HG03342 (cell line): Measurements from ENCODE around the gene PNPLA5.

Source experiments
- ATAC-seq: cut with Tn5 transposase; IDR thresholded peaks from one replicate; pipeline ENCODE4 v1.9.1; 2021; ENCODE audit warnings: mild to moderate bottlenecking, moderate library complexity; ENCODE audit not compliant: unreplicated experiment

The PNPLA5 gene

DNA sequence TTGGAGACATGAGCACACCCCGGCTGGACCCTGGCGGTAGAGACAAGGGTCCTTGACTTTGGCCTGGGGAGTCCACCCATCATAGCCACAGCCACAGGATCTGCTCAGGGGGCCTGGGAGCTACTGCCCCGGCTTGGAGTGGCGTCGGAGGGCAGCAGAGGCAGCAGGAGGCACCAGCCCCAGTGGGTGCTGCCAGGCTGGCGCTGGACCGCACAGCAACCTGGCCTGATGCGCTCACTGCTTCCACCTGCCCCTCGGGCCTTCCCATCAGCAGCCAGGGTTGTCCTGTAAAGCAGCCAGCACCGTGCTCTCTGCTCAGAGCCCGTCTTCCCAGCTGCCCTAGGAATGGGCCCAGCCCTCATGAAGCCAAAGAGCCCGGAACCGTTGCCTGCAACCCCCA lies 51.4 kb downstream of the PNPLA5 start:
- ATAC-seq: no peak

DNA sequence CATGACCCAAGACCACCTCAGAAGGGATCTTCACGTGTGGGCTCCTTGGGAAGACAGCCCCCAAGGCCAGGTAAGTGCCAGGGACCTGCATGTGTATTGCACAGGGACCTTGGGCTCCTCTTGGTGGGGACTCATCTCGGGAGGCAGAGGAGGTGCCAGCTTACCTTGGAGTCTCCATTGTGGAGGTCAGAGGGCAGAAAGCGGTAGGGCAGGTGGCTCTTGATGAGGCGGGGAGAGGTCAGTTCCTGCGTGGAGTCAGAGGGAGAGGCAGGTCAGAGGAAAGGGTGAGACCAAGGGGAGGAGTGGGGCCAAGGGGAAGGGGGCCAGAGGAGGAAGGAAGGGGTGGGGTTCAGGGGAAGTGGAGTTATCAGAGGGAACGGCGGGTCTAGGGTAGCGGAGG lies 52.0 kb downstream of the PNPLA5 start:
- ATAC-seq: no peak

GRCh38 chr22:43838571-43839307 lies 53.1 kb downstream of the PNPLA5 start:
- no peak for ATAC-seq

DNA sequence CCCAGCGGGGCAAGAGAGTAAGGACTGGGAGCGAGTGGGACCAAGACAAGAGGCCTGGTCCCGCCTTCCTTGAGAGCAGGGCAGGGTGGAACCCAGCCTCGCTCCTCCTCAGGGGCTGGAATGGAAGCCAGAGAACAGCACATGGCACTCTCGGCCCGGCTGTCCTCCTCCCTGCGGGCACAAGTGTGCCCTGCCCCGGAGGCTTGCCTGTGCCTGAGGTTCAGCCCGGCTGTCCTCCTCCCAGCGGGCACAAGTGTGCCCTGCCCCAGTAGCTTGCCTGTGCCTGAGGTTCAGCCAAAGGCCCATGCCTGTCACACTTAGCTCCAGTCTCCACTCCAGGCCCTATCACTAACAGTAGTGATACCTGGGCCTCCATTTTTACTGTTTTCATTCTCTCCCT lies 53.7 kb downstream of the PNPLA5 start:
- ATAC-seq: no peak

DNA sequence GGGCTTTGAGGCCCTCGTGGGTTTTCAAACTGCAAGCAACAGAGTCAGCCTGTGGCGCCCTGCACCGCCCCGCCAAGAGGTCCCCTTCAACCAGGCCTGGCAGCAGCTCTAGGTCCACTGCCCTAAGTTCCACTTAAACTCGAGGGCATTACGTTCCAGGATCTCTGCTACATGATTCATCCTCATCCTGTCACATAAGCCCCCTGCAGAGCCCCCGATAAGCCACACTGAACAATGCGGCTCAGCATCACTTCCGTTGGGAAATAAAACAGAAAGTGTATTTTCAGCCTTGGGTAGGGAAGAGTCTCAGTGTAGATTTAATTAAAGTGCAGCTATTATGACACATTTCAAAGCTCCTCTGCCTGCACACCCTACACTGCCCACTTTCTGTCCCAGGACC lies 54.1 kb downstream of the PNPLA5 start:
- ATAC-seq: no peak

GRCh38 chr22:43835736-43836135 lies 56.1 kb downstream of the PNPLA5 start:
- no peak for ATAC-seq

DNA sequence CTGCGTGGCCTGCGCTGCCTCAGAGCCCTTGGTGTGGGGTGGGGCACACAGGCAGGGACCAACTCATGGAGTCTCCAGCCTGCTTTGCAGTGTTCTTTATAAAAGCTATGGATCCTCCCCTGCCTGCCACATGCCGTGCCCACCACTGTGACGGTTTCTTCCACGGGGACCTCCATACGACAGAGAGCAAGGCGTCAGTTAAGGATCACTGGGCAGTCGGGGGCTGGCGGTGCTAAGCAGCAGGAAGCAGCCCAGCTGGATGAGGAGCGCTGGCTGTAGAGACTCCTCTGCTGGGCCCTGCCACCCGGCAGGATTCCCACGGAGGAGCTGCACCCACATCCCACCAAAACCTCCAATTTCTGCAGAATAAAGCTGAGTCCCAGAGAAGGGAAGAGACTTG lies 56.6 kb downstream of the PNPLA5 start:
- no peak for ATAC-seq

DNA sequence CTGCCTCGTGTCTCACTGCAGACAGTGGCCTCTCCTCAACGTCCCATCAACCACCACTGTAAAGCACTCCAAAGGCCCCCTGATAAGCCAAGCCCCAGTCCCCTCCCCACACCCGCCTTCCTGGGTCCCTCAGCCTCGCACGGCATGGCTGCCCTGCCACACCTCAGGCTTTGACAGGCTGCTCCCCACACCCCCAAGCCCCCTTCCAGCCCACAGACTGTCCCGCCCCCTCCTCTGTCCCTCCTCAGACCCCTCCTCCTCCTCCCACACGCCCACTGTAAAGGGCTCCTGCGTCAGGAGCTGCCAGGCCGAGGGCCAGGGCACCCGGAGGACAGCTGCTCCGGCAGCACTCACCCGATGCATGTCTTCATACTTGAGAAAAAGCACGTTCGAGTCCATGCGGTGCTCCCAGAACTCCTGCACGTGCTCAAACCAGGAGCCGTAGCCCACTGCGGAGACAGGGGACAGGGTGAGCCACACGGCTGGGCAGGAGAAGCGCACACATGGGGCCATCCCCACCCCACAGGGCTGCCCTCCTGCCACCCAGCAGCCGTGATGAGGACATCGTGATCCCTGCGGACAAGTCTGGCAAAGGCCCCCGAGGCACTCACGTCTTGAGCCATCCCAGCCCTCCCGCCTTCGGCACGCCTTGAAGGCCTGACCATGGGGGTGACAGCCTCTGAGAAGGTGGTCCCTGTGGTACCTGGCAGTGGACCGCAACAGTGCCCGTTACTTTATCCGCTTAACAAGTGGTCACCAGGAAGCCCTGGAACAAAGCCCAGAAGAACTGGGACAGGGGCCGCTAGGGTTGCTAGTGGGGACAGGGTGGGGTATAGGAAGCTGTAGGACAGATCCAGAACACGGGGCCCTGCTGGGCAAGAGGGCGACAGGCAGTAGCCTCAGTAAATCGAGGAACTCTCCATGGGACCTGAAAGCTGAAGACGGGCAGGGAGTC lies 58.2 kb downstream of the PNPLA5 start:
- no peak for ATAC-seq

DNA sequence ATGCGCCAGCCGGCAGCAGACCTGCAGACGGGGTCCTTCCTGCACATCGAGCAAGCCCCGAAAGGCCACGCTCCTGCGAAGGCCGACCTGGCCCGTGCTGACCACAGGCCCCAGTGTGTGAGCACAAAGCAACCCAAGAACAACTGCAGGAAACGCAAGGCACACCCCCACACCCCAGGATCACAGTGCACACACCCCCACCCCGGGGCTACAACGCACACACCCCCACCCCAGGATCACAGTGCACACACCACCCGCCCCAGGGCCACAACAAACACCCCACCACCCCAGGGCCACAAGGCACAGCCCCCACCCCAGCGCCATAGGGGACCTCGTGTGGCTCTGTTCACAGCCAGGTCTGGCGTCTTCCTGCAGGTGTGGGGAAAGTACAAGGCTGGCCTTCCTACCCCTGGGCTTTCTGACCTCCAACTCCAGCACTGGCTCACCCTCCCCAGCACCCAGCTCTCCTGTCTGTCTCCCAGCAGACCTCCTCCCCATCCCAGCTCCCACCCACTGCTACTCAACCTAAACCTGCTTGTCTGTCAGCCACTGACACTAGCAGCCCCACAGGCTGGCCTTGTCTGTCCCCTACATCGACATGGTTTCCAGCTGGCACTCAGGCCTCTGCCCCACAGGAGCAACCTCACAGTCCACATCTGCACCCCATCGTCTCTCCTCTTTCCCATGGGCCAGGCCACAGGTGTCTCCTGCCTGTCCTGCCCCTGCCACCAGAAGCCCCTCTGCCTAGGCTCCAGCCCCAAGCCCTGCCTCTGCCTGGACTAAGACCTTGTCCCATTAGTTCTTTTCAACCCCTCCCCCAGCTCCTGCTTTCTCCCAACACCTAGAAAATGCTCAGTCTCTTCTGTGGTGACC lies 59.2 kb downstream of the PNPLA5 start:
- ATAC-seq: no peak

GRCh38 chr22:43831561-43832392 lies 60.0 kb downstream of the PNPLA5 start:
- ATAC-seq: no peak

DNA sequence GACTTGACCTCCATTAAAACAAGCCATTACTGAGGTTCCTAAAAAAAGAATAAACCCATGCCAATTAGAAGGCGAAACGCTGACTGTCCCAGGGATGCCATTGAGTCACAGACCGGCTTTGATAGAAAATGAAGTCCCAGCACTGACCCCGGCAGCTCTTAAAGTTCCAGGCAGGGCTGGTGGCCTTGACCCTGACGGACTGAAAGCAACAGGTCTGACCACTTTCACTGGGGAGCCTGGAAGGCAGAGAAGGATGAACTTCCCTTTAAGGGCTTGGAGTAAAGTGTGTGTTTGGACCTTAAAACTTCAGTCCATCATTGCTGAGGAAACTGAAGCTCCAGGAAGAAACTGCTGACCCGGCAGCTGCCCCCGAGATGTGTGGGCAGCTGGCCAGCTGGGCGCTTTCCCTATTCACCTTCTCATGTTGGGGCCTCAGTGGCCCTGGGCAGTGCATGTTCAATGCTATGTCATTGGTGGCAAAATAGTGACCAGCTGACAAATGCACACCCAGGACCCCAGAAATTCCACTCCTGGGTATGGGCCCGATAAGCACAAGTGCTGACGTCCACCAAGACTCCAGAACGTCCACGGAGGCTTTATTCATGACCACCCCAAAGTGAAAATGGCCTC lies 60.8 kb downstream of the PNPLA5 start:
- ATAC-seq: no peak

DNA sequence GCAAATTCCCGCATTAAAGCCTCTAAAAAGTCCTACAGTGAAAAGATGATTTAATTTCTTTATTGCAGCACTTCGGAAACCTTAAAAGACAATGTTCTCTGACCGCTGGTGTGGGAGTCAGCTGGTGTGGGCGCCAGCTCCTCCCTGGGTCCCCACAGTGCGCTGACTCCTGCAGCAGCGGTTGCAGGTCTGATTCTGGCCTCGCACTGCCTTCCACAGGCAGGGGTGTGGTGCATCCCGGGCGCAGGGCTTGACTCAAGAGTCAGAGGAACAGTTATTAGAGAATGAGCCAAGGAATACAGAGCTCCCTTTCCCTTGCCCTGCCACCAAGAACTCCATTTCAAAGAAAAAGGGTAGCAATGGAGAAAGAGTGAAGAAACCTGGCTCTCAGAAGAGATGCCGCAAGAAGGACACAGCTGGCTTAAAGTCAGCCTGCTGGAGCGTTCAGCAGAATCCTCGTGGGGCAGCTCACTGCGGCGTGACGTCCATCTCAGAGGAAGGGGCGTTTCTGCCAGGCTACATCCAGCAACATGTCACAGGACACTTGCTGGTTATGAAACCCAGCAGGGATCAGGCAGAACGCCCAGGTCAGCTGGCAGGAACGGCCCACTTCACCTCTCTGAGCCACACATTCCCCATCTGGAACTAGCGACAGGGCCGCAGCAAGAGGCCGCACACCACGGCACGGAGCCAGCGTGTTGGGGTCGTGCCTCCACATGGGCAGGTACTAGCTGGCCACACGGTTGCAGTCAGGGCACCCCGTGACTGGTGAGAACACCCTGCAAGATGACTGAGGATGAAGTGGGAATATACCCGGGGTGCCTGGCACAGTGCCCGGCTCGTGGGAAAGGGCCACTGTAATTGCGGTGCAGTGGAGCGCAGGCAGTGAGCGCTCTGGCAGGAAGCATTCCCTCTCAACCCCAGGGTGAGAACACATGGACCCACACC lies 61.6 kb downstream of the PNPLA5 start:
- no peak for ATAC-seq
